Fibroblast of villous mesenchyme (primary cell): ENCODE data around the gene RHOD. TPM values are rescaled to one million over a fixed set of nuclear protein-coding genes. Genes with fewer than 3 reads are reported as not detected.

ENCODE experiments used
- DNase-seq: peaks from one replicate; pipeline ENCODE4 v3.0.0-alpha.2; 2010; ENCODE audit warnings: low read depth
- H3K4me3 ChIP-seq: 2 replicates; pipeline ENCODE4 v1.5.1; 2011; ENCODE audit warnings: low read depth, mild to moderate bottlenecking, low read length
- CTCF ChIP-seq: IDR thresholded peaks from 2 replicates; pipeline ENCODE4 v1.5.1; 2012; ENCODE audit warnings: low read depth, mild to moderate bottlenecking, low read length; ENCODE audit not compliant: insufficient read depth
- total RNA-seq: library from RNA; depleted of rRNA; stranded (reverse); fragments of >200 nt; gene quantifications from 2 replicates; pipeline ENCODE4 v1.2.3, GENCODE V29; 2012

The RHOD gene
- total RNA-seq, 1 donor: 12.5 TPM

GRCh38 chr11:67058506-67058905, 1.9 kb downstream of the RHOD start:
- TF ChIP-seq CTCF: no peak
- H3K4me3 ChIP-seq: no peak overlapping the region
- DNase-seq: no peak

DNA sequence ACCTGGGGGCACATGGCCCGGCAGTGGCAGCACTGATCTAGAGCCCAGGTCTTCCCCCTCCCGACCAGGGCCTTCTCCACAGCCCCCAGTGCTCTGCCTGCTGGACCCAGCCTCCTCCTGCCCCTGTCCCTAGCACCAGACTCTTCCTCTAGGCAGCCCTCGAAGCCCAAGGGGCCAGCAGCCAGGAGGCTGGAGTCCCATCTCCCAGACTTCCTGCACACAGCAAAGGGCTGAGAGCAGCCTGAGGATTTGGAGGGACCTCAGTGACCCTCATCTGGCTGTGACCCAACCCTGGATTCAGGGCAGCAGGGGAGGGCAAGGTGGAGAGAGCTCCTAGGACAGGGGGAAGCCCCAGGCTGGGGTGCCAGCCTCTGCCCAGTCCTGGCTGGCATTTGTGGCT, 3.0 kb downstream of the RHOD start:
- DNase-seq: no peak
- TF ChIP-seq CTCF: no peak
- no peak overlapping the region for H3K4me3 ChIP-seq

DNA sequence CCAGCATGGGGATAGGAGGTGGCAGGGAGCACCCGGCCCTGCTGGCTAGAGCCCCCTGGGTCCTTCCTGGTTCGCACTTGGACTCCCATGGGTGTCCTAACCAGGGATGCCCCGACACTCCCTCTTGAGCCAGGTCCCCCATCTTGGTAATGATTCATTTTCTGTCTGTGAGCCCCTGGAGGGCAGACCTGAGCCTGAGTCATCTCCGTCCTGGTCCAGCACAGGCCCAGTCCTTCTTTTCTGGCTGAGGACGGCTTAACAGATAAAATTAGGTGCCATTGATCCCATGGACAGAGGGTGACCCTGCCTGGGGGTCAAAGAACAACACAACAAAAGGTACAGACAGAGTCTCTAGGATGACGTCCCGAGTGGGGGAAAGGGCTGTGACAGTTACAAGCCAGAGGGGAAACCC, 3.5 kb downstream of the RHOD start:
- DNase-seq: no peak
- TF ChIP-seq CTCF: no peak
- H3K4me3 ChIP-seq: no peak overlapping the region

DNA sequence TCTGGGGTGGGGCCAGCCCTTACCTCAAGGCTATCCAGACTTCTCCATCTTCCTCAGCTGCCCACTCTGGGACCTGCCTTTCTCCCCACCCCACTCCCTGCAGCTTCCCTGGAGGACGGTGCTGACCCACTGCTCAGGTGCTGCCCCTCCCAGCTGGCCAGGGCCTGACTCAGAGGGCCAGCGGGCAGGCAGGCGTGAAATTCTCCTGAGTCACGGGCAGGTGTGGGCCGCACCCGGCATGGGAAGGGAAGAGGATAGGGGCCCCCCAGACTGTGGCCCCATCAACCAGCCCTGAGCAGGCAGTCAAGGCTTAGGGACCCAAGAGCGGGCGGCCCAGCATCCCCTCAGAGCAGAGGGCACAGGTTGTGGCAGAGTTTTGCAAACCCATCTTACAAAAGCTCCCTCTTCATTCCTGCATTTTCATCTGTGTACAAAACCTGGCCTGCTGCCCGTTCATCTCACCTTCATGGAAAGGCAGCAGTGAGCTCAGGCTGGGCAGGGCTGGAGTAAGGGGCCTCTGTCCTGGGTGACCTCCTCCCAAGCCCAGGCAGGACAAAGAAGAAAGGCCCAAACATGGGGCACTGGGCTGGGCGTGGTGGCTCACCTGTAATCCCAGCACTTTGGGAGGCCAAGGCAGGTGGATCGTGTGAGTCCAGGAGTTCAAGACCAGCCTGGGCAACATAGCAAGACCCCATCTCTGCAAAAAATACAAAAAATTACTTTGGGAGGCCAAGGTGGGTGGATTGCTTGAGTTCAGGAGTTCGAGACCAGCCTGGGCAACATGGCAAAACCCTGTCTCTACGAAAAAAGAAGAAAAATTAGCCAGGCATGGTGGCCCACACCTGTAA, 6.1 kb downstream of the RHOD start:
- no peak overlapping the region for H3K4me3 ChIP-seq
- TF ChIP-seq CTCF: no peak
- no peak for DNase-seq

GRCh38 chr11:67066333-67066709, 9.7 kb downstream of the RHOD start:
- H3K4me3 ChIP-seq: no peak overlapping the region
- TF ChIP-seq CTCF: no peak
- DNase-seq: no peak

GRCh38 chr11:67071420-67072284, 15.0 kb downstream of the RHOD start:
- DNase-seq: peak; percentile 55
- peak; percentile 81 for TF ChIP-seq CTCF
- H3K4me3 ChIP-seq: no peak overlapping the region
